ENCODE results near the gene B3GNT7.

DNA sequence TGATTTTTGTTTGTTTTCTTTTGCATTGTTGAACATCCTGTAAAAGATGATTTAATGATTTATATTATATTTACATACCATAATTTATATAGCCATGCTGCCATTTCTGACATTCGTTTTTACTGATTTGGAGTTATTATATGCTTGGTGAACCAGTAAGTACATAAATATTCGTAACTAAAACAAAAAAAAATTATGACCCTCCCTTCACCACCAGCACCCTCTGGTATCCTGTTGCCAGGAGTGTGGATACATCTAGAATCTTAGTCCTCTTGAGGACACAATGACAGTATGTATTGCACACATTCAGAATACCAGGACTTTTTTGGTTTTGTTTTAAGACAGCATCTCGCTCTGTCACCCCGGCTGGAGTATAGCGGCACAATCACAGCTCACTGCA, 43.9 kb upstream of the B3GNT7 start:
- TF ChIP-seq POLR2AphosphoS5 (IDR thresholded peaks at IDR 0.05; ENCODE audit: low read depth, low read length) (no peak), POLR2A (IDR thresholded peaks at IDR 0.05; ENCODE audit: borderline replicate concordance, extremely low read depth, insufficient read depth, insufficient read length) (no peak), EZH2 (IDR thresholded peaks at IDR 0.05) (no peak), YY1 (IDR thresholded peaks at IDR 0.05; ENCODE audit: extremely low read depth, insufficient replicate concordance, low read depth, low read length) (no peak)
